ENCODE data around the gene ARL15.

The ARL15 gene

GRCh38 chr5:53932351-53932750 is 378.0 kb downstream of the ARL15 start:
- no peak for DNase-seq (ENCODE audit: low spot score)

DNA sequence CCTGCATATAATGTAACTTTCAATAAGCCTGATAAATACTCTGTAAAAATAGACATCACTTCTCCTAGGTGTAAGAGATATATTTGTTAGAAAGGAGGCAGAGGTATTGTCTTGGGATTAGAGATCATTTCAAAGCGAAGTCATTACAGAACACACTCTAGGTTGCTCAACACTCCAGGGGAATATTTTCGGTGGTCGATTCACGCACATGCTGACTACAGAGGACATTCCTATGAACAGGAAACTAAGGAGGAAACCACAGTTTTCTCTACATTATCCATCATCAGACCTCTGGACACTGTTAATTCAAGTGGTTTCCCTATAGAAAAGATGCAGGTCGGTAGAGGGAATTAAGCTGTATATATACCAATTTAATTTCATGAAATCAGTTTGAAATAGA is 379.9 kb downstream of the ARL15 start:
- DNase-seq (ENCODE audit: low spot score) = no peak

DNA sequence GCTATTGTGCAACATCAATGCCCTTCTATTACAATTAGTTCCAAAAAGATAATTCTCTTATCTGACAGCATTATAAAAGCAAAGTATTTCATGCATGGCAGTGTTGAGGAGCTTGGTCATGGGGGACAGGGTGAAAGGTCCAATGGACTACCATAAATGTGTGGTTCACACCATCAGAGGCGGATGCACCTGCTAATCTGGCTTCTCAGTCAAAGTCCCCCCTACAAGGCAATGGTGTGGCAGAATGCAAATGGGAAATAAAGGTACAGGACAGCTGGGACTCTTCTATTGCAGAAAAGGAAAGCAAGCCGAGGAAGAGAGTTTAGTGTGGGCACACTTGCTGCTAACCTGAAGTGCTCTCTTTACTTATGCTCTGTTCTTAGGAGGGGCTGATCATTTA is 380.8 kb downstream of the ARL15 start:
- no peak for DNase-seq (ENCODE audit: low spot score)

DNA sequence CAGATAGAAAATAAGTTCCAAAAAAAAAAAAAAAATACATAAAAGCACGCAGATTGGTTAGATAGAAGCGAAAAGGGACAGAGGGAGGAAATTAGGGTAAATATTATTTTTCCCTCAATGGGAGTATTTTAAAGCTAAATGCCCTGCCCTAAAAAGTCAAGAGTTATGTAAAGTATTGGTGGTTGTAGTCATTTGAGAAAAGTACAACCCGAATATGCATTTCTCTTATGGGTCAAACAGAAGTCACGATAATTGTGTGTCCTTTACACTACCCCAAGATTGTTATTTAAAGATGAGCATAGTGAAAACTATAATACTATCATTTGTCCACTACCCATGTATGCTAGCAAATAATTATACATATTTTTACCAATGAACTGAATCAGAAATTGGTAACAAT is 381.2 kb downstream of the ARL15 start:
- no peak for DNase-seq (ENCODE audit: low spot score)

- no peak for DNase-seq (ENCODE audit: low spot score)
Observed at GRCh38 chr5:53928641-53929040, 381.7 kb downstream of the ARL15 start.

DNA sequence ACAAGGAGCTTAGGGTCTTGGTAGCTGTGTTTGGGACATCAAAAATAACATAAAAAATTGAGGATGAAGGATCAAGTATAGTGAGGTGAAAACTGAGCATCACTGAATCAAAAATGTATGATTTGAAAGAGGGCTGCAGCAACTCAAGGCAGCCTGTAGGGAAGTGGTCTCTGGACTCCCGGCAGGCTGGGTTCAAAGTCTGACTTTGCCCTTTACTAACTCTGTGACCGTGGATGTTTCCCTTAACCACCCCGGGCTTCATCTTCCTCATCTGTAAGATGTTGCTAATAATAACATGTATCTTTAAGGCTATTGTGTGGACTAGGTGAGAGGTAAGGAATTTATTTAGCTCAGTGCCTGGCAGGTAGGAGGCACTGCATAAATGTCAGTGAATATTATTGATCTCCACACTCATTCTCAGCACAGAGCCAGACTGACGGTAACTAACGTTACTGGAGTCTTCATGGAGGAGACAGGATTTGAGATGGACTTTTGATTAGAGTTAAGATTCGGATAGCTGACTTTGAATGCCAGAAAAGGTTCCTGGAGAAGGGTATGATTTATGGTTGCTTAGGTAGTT is 382.6 kb downstream of the ARL15 start:
- no peak for DNase-seq (ENCODE audit: low spot score)

- no peak for DNase-seq (ENCODE audit: low spot score)
Observed at GRCh38 chr5:53926026-53926425, 384.3 kb downstream of the ARL15 start.

DNA sequence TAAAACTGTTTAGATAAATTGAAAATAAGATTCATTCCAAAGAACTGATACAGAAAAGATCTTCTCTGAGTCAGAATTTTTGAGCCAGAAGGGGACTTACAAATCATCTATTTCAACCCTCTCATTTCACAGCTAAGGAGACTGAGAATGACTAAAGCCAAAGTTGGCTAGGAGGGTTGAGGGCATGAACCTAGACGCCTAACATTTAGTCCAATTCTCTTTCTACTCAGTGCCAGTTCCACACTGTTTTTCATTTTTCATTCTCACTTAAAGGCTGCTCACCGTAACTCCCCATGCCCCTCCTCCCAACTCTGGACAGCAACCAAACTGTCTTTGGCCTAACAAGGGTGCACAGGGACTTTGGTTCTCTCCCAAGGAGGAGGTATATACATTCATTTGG is 386.0 kb downstream of the ARL15 start:
- no peak for DNase-seq (ENCODE audit: low spot score)

DNA sequence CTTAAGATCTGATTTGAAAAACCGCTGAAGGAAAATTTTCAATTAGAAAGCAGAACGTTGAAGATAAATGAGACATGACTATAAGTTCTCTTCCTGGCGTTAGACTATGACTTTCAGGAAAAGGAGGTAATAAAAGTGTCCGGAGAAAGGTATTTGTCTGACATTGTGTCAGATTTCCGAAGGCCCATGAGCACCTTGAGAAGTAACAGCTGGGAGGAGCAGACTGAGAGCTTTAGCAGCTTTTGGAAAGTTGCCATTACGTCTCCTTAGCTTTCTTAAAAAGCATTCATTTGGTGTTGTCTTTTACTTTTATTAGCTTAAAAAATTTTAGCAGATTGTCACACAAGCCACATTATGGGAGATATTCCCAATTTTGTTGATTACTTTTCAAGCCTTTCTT is 386.4 kb downstream of the ARL15 start:
- no peak for DNase-seq (ENCODE audit: low spot score)

DNA sequence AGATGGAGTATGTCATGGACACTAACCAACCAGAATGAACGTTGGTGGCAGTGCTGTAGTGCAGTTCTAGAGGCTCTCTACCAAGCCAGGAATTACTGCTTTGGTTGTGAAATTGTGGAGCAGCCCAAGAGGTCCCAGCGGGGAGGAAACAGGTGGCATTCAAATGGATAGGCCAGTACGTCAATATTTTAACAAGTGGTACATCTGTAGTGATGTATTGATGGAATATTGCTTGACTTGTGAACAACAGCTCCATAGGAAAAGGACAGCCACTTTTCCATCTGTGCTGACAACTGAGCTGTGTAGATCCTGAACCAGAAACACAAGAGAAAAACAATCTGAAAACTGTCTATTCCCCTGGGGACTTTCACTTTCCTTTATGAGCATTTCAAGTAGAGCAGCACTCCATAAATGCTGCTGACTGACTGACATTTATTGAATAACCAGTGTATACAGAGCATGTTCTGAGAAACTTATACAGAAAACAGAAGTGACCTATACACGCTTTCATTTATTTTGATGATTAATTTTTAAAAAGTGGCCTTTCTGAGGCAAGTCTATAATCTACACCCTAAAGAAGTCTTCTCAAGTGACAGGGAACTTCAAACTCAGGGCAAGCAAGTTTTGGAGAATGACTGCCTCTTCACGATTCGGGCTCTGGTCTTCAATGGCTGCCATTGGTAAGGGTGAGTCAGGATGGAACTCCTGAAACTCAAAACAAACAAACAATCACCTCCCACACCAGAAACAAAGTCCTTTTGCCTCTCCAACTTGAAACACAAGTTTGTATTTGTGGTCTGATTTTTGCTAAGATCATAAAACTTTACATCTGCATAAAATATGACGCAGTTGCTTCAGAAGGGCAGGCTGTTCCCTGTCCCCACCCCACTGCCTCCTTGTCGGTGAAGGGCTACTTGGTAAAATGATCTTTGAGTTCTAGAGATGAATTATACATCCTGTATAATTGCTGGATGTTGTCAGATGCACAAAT is 387.6 kb downstream of the ARL15 start:
- no peak for DNase-seq (ENCODE audit: low spot score)

GRCh38 chr5:53917826-53918225 is 392.5 kb downstream of the ARL15 start:
- no peak for DNase-seq (ENCODE audit: low spot score)

- peak; percentile 35 for DNase-seq (ENCODE audit: low spot score)
Observed at GRCh38 chr5:53917095-53917494, 393.3 kb downstream of the ARL15 start.

GRCh38 chr5:53915120-53915519 is 395.3 kb downstream of the ARL15 start:
- DNase-seq (ENCODE audit: low spot score) = no peak

- DNase-seq (ENCODE audit: low spot score) = no peak
Observed at GRCh38 chr5:53913941-53914340, 396.4 kb downstream of the ARL15 start.

DNA sequence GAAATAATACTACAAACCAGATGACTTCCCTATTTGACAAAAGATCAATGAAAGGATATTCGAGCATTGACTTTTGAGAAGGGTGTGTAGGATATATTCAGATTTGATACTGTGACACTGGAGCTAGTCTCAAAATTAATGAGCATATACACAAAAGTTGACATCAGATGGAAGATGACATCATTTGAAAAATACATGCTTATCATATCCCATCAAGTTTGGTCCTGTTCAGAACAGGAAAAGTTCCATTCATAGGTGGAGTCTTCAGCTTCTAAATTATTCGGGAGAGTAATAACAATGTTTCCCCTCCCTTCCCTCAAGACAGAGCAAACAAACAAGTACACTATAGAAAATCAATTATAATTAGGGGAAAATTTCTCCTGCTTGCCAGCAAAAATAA is 401.6 kb downstream of the ARL15 start:
- DNase-seq (ENCODE audit: low spot score) = no peak

GRCh38 chr5:53907827-53908226 is 402.5 kb downstream of the ARL15 start:
- DNase-seq (ENCODE audit: low spot score) = no peak

DNA sequence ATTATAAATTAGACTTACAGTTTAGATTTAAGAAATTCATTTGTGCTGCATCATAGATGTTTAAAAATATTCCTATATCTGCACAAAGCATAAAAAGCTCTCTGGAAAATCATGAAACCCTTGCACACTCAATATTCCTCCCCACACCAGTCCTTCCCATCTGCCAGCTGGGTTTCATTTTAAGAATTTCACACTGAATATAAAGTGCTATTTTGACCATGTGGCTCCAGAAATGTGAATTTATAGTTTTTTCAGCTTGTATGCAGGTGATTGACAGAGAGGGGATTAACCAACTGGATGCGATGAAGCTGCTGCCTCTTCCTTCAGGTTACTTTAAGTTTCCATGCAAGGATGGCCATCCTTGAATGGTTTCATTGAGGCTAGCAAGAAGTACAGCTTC is 403.6 kb downstream of the ARL15 start:
- no peak for DNase-seq (ENCODE audit: low spot score)

- no peak for DNase-seq (ENCODE audit: low spot score)
Observed at GRCh38 chr5:53902296-53902907, 408.0 kb downstream of the ARL15 start.

GRCh38 chr5:53900677-53901076 is 409.7 kb downstream of the ARL15 start:
- DNase-seq (ENCODE audit: low spot score) = no peak

DNA sequence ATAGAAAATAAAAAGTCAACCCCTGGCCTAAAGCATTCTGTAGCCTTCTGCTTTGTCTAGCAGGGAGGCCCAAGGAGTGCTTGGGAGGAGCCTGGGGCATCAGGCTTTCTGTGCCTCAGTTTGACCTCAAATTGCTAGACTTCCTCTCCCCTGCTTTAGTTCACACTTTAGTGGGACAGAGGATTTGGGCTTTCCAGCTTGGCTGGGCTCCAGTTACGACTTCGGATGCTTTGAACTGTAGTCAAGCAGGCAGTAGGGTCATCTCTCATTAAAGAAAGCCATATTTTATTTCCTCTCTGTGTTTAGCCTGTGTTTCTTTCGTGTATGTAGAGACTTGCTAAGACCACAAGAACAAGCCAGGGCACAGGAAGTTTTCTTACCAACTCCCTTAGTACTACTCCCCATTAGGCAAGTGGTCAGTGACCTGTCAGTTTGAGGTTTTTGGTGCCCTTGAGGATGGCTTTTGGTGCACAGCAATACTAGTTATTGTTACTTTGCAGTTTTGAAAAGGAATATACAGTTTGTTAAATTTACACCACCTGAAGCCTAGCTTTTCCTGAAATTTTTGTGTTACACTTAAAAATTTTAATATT is 415.2 kb downstream of the ARL15 start:
- DNase-seq (ENCODE audit: low spot score) = no peak

DNA sequence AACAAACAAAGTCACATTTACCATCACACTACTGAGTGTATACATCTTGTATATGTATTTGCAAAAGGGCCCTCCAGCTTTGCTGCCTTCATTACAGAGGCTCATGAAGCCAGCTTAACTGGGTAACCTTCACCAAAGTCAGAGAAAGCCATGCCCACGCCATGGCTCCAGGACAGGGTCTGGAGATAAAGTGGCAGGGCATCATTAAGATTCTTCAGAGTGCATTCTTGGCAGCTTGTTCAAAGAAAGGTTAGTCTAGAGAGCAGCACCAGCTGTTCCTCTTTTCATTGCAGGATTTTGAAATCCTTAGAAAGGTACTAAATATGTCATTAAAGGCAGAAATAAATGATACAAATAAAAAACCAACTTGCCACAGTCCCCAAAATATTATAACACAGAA is 416.7 kb downstream of the ARL15 start:
- DNase-seq (ENCODE audit: low spot score) = no peak

- no peak for DNase-seq (ENCODE audit: low spot score)
Observed at GRCh38 chr5:53892224-53892623, 418.1 kb downstream of the ARL15 start.

- DNase-seq (ENCODE audit: low spot score) = no peak
Observed at GRCh38 chr5:53891159-53891558, 419.2 kb downstream of the ARL15 start.
